ENCODE measurements around the gene CHMP3.

The CHMP3 gene

DNA sequence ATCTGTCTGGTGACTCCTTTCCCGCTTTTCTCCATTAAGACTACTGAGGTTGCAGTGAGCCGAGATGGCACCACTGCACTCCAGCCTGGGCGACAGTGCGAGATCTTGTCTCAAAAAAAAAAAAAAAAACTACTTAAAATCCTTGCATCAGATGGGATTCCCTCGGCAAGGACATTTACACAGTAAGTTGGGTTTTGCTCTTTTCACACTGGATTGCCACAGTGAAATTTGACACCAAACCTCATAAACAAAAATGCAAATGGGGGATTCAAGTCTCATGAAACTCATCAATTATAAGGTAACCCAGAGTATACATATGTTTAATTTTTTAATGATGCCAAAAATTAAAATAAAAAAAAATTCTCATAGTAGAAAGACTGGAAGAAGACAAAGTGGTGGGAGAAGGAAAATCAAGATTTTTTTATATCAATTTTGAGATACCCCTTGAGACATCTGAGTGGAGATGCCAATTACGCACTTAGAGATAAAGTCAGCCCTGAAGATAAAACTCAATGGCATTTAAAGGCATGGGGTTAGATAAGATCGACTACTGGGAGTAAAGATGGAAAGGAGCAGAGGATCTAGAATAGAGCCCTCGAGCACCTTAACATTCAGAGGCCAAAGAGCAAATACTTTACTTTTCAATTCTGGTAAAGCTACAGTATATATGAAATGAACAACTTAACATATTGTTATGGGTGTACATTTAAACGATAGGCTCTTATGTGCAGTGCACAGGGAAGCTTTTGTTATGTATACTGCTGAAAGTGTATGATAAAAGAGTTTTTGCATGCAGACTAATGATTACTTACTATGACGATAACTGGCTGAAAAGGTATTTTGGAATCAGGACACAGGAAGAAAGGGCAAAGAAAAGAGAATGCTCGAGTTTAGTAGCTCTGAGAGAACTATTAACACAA is 37.6 kb downstream of the CHMP3 start:
- Histone ChIP-seq H3K4me3 (no peak overlapping the region), H3K27ac (no peak overlapping the region)
- TF ChIP-seq CTCF (IDR thresholded peaks at IDR 0.05): no peak
- DNase-seq (ENCODE audit: low spot score): no peak

DNA sequence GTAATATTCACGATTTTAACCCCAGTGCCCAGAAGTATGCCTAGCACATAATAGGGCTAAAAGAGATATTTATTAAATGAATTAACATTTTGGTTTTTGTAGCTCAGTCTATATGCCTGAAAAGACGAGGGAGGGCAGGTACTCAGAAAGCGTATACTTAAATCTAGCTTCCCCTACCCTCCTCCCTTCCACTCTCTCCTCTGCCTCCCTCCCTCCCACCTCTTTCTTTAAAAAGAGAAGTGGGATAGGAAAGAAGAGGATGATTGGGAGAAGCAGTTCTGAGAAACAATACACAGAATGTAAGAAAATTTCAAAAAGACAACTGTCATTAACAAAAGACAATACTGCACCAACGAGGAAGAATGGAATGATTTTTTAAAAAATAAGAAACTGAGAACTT is 39.8 kb downstream of the CHMP3 start:
- no peak overlapping the region for H3K27ac ChIP-seq
- TF ChIP-seq CTCF (IDR thresholded peaks at IDR 0.05): no peak
- H3K4me3 ChIP-seq: no peak overlapping the region
- no peak for DNase-seq (ENCODE audit: low spot score)

GRCh38 chr2:86522711-86523110 is 40.5 kb downstream of the CHMP3 start:
- H3K4me3 ChIP-seq: no peak overlapping the region
- TF ChIP-seq CTCF (IDR thresholded peaks at IDR 0.05): no peak
- DNase-seq (ENCODE audit: low spot score): no peak
- H3K27ac ChIP-seq: no peak overlapping the region

- no peak overlapping the region for H3K27ac ChIP-seq
- no peak for TF ChIP-seq CTCF (IDR thresholded peaks at IDR 0.05)
- no peak overlapping the region for H3K4me3 ChIP-seq
- DNase-seq (ENCODE audit: low spot score): no peak
These were observed 41.3 kb downstream of the CHMP3 start for GRCh38 chr2:86521922-86522321.

GRCh38 chr2:86520153-86520552 is 43.1 kb downstream of the CHMP3 start:
- H3K4me3 ChIP-seq: no peak overlapping the region
- DNase-seq (ENCODE audit: low spot score): no peak
- no peak for TF ChIP-seq CTCF (IDR thresholded peaks at IDR 0.05)
- H3K27ac ChIP-seq: no peak overlapping the region

- Histone ChIP-seq H3K27ac (no peak overlapping the region), H3K4me3 (no peak overlapping the region)
- DNase-seq (ENCODE audit: low spot score): no peak
- no peak for TF ChIP-seq CTCF (IDR thresholded peaks at IDR 0.05)
These were observed 43.9 kb downstream of the CHMP3 start for GRCh38 chr2:86519349-86519748.

DNA sequence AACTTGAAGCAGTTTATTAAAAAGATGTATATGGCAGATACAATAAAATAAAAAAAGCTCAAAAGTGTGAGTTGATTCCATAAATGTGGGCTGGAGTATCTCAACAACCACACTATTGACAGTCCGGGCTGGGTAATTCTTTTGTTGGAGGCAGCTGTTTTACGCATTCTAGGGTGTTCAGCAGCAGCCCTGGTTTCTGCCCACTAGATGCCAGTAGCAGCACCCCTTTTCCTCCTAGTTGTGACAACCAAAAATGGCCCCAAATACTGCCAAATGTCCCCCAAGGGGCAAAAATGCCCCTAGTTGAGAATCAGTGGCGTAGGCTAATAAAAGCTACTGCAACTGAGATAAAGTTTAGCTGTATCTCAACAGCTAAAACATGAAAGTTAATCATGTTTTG is 44.8 kb downstream of the CHMP3 start:
- TF ChIP-seq CTCF (IDR thresholded peaks at IDR 0.05): no peak
- no peak for DNase-seq (ENCODE audit: low spot score)
- no peak overlapping the region for H3K27ac ChIP-seq
- H3K4me3 ChIP-seq: no peak overlapping the region

Data from coronary artery (tissue), 2 donors.